Suppressor macrophage (primary cell): ENCODE results near the gene KLHL1.
A peak's percentile ranks its signal among the peaks of the same experiment; 100 is the strongest.
"Not testable (repeated sequence)": the region's sequence is repeated elsewhere in the genome, so short reads cannot be mapped to it uniquely, and the experiment has no call there.

Experiments used
- DNase-seq, 4 experiments: peaks; one replicate each; pipeline ENCODE4 v3.0.0-alpha.2; 2020 to 2022
- total RNA-seq, 17 experiments: gene quantifications; one replicate each; lab custom pipeline; 2026; ENCODE audit warnings: mixed read lengths in 6 of 17, inconsistent platforms in 3 of 17; lab: John Stamatoyannopoulos, UW

Gene KLHL1
- total RNA-seq = 0 to 1.7 (median 0) reads per million in 17 experiments

GRCh38 chr13:70108356-70109105 is at the start of gene KLHL1:
KLHL1 (minus strand) TSS chr13:70108452; CDS start chr13:70107699, 753 bp downstream.
- no peak for DNase-seq

GRCh38 chr13:70142658-70143057 is 34.4 kb upstream of the KLHL1 start:
- not testable (repeated sequence) for DNase-seq

GRCh38 chr13:70128098-70128497 is 19.8 kb upstream of the KLHL1 start:
- no peak for DNase-seq

GRCh38 chr13:70125693-70126092 is 17.4 kb upstream of the KLHL1 start:
- DNase-seq = no peak

- DNase-seq = no peak
Measured at GRCh38 chr13:70117338-70117905, 9.2 kb upstream of the KLHL1 start.

- DNase-seq = no peak
Measured at GRCh38 chr13:70107498-70108281, 562 bp downstream of the KLHL1 start, which contains the start of gene ATXN8OS. ATXN8OS (plus strand) TSS chr13:70107826.

- no peak for DNase-seq
Measured at GRCh38 chr13:70107125-70107497, 1.1 kb downstream of the KLHL1 start.

GRCh38 chr13:70104481-70104880 is 3.8 kb downstream of the KLHL1 start:
- DNase-seq = no peak

- no peak for DNase-seq
Measured at GRCh38 chr13:70098669-70099068, 9.6 kb downstream of the KLHL1 start.

- no peak for DNase-seq
Measured at GRCh38 chr13:70090036-70090723, 18.1 kb downstream of the KLHL1 start.

- DNase-seq = no peak
Measured at GRCh38 chr13:70088926-70089325, 19.3 kb downstream of the KLHL1 start.

GRCh38 chr13:70087247-70087646 is 21.0 kb downstream of the KLHL1 start:
- DNase-seq = no peak

- DNase-seq = no peak
Measured at GRCh38 chr13:70080012-70080411, 28.2 kb downstream of the KLHL1 start.

- no peak for DNase-seq
Measured at GRCh38 chr13:70054572-70054971, 53.7 kb downstream of the KLHL1 start.

GRCh38 chr13:70051531-70051930 is 56.7 kb downstream of the KLHL1 start:
- no peak for DNase-seq

- peak in 2 of 4 experiments; percentile 8 to 20 for DNase-seq
Measured at GRCh38 chr13:70043685-70044084, 64.6 kb downstream of the KLHL1 start.

GRCh38 chr13:70042193-70042592 is 66.1 kb downstream of the KLHL1 start:
- no peak for DNase-seq

GRCh38 chr13:70034286-70034685 is 74.0 kb downstream of the KLHL1 start:
- DNase-seq = no peak

- no peak for DNase-seq
Measured at GRCh38 chr13:70027551-70027950, 80.7 kb downstream of the KLHL1 start.

- DNase-seq = no peak
Measured at GRCh38 chr13:70023516-70023915, 84.7 kb downstream of the KLHL1 start.

- no peak for DNase-seq
Measured at GRCh38 chr13:70022646-70023045, 85.6 kb downstream of the KLHL1 start.

GRCh38 chr13:70016116-70016515 is 92.1 kb downstream of the KLHL1 start:
- no peak for DNase-seq

- DNase-seq = no peak
Measured at GRCh38 chr13:70014337-70014736, 93.9 kb downstream of the KLHL1 start.
